Mesothelial cell of epicardium (in vitro differentiated cells): ENCODE data around the gene CRYBG1. TPM values are rescaled to one million over a fixed set of nuclear protein-coding genes. Genes with fewer than 3 reads are reported as not detected.

ENCODE experiments used
- DNase-seq, 2 experiments: peaks; one replicate each; pipeline ENCODE4 v3.0.0; 2021; ENCODE audit warnings: low spot score in 2 of 2; ENCODE audit not compliant: unreplicated experiment in 2 of 2
- H3K27ac Mint-ChIP-seq: 2 replicates; pipeline ENCODE4 v1.8.0; 2021; ENCODE audit warnings: mixed read lengths
- H3K27me3 Mint-ChIP-seq: 2 replicates; pipeline ENCODE4 v1.8.0; 2021; ENCODE audit warnings: low read depth, mixed read lengths
- H3K36me3 Mint-ChIP-seq: 2 replicates; pipeline ENCODE4 v1.8.0; 2021; ENCODE audit warnings: mixed read lengths
- H3K4me1 Mint-ChIP-seq: 2 replicates; pipeline ENCODE4 v1.8.0; 2021; ENCODE audit warnings: mixed read lengths
- H3K4me3 Mint-ChIP-seq: 2 replicates; pipeline ENCODE4 v1.8.0; 2021; ENCODE audit warnings: mild to moderate bottlenecking, moderate library complexity, mixed read lengths
- H3K9me3 Mint-ChIP-seq: 2 replicates; pipeline ENCODE4 v1.8.0; 2021; ENCODE audit warnings: mixed read lengths
- CTCF ChIP-seq: fragments of 200-600 bp; sonication (generic); IDR thresholded peaks from one replicate; pipeline ENCODE4 v1.5.0; 2021; ENCODE audit warnings: antibody characterized with exemption; ENCODE audit not compliant: unreplicated experiment
- total RNA-seq: library from RNA; stranded (reverse); gene quantifications from 3 replicates; pipeline ENCODE4 v1.2.1, GENCODE V29; 2021

CRYBG1 gene
- total RNA-seq, 1 donor from 2014 or later, result 0.74 TPM

DNA sequence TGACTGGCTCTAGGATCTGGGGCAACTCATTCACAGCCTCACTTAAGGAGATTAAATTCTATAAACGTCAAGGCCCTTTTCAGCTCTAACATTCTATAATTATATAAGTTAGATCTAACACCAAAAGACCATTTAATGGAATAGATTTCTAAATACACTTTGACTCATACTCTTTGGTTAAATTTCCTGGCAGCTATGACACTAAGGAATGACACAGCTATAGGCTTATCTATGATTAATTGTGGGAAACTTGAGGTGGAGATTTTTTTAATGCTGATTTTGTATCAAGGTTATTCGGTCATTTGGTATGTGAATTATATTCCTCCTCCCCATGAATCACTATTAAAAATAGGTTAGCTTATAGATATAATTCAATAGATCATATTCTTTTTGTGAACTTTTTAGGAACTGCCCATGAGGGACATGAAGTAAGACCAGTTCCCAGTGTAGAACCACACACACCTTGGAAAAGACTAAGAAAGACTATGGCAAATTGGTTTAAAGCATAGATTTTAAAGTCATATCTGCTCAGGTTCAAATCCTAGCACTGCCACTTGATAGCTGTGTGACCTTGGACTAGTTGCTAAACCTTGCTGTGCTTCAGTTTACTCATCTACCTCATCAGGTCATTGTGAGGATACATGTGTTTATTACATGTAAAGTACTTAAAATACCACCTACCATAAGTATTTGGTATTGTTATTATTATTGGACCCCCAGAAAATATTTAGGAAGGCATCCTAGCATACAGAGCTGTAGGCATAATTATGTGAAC is 116.0 kb downstream of the CRYBG1 start:
- no peak for TF ChIP-seq CTCF
- Mint-ChIP-seq H3K36me3 (no peaks in the 10 kb centered on the region), H3K4me1 (no peaks in the 10 kb centered on the region), H3K27me3 (peaks cover 7% of the 10 kb centered on the region), H3K9me3 (peaks cover 3% of the 10 kb centered on the region), H3K4me3 (no peak overlapping the region), H3K27ac (no peak overlapping the region)
- DNase-seq, result no peak

GRCh38 chr6:106477146-106477545 is 116.6 kb downstream of the CRYBG1 start:
- Mint-ChIP-seq H3K9me3 (peaks cover 3% of the 10 kb centered on the region), H3K4me1 (no peaks in the 10 kb centered on the region), H3K27ac (no peak overlapping the region), H3K36me3 (no peaks in the 10 kb centered on the region), H3K4me3 (no peak overlapping the region), H3K27me3 (peaks cover 7% of the 10 kb centered on the region)
- no peak for DNase-seq
- TF ChIP-seq CTCF, result no peak

- Mint-ChIP-seq H3K4me3 (no peak overlapping the region), H3K4me1 (no peaks in the 10 kb centered on the region), H3K27ac (no peak overlapping the region), H3K36me3 (no peaks in the 10 kb centered on the region), H3K9me3 (peaks cover 3% of the 10 kb centered on the region), H3K27me3 (peaks cover 7% of the 10 kb centered on the region)
- no peak for DNase-seq
- TF ChIP-seq CTCF, result no peak
Measured at GRCh38 chr6:106477790-106478189, 117.3 kb downstream of the CRYBG1 start.

DNA sequence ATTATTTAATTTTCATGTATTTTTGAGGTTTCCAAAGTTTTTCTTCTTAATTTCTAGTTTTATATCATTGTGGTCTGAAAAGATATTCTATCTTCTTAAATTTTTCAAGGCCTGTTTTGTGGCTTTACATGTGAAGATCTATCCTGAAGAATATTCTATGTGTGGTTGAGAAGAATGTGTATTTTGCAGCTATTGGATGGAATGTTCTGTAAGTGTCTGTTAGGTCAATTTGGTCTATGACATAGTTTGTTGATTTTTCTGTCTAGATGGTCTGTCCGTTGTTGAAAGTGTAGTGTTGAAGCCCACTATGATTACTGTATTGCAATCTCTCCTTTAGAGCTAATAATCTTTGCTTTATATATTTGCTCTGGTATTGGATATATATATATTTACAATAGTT is 125.7 kb downstream of the CRYBG1 start:
- Mint-ChIP-seq H3K4me3 (no peak overlapping the region), H3K27ac (no peak overlapping the region), H3K4me1 (no peaks in the 10 kb centered on the region), H3K27me3 (peaks cover 22% of the 10 kb centered on the region), H3K36me3 (no peaks in the 10 kb centered on the region), H3K9me3 (peaks cover 24% of the 10 kb centered on the region)
- no peak for DNase-seq
- TF ChIP-seq CTCF, result no peak

DNA sequence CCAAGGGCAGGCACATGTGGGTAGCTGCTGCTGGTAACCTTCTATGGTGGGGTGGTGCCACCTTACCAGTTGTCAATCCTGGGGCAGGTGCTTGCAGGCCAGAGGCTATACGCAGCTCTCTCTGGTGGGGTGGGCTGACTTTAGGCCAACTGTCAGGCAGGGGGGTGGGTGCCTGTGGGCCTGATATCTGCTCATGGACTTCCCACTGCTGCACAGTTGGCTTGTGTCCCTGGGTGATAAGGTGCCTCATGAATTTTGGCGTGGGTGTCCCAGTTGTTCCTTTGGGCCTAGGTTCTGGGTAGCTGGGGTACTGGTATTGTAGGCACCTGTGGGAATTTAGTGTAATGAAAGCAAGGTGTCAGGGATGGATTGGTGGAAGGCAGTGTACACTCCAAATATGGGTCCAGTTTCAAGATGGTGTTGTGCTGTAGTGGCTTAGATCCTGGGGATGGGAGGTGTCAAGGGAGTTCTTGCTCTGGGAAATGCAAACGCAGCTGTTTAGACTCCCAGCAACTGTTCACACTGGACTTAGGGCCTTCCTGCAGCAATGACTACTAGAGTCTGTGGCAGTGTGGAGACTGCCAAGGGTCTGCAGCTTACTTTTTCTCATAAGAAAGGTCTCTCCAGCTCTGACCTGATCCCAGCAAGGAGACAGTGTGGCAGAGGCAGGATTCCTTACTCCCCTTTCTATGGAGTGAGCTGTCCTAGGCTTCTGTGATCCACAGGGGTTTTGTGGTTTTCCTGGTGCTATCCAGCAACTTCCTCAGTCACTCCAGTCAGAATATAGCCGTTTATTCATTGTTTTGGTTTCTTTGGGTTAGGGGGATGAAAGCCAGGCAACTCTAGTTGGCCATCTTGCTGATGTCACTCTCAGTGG is 128.2 kb downstream of the CRYBG1 start:
- no peaks in the 10 kb centered on the region for H3K4me1 Mint-ChIP-seq
- H3K27ac Mint-ChIP-seq, result no peak overlapping the region
- no peak for DNase-seq
- peaks cover 19% of the 10 kb centered on the region for H3K9me3 Mint-ChIP-seq
- H3K4me3 Mint-ChIP-seq, result no peak overlapping the region
- no peak for TF ChIP-seq CTCF
- H3K27me3 Mint-ChIP-seq, result peaks cover 33% of the 10 kb centered on the region
- H3K36me3 Mint-ChIP-seq, result no peaks in the 10 kb centered on the region
